K562 (cell line): ENCODE data around the gene FAM120B.

Source experiments
- AFF1 ChIP-seq, 2 experiments: fragments of 450-650 bp; IDR thresholded peaks; 2 replicates each; pipeline ENCODE4 v1.6.1; 2018; ENCODE audit warnings: mild to moderate bottlenecking in 2 of 2, low read depth in 1 of 2; ENCODE audit not compliant: partially characterized antibody in 2 of 2
- ATF1 ChIP-seq, 2 experiments: fragments of 450-650 bp in 1 of 2; IDR thresholded peaks; 2 replicates each; pipeline ENCODE4 v1.6.1; 2016; ENCODE audit warnings: missing compliant biosample characterization in 1 of 2, missing genetic modification characterization in 1 of 2
- CHD4 ChIP-seq: fragments of 200-600 bp; sonication (generic); IDR thresholded peaks from 3 replicates; pipeline ENCODE4 v1.6.1; 2012; ENCODE audit warnings: low read depth, mild to moderate bottlenecking, mixed read lengths, low read length, inconsistent platforms; ENCODE audit not compliant: insufficient read depth, insufficient replicate concordance, poor library complexity, severe bottlenecking
- CTCF ChIP-seq, 3 experiments: IDR thresholded peaks in 2 of 3; conservative IDR thresholded peaks in 1 of 3; 2 replicates each; pipeline ENCODE4 v1.5.1; 2011 to 2012; ENCODE audit warnings: low read length in 3 of 3, mild to moderate bottlenecking in 3 of 3, control low read depth in 2 of 3, improper control_type of control experiment in 1 of 3, inconsistent platforms in 1 of 3, low read depth in 1 of 3, mixed read lengths in 1 of 3, moderate library complexity in 1 of 3; ENCODE audit not compliant: insufficient read depth in 2 of 3
- EZH2 ChIP-seq: IDR thresholded peaks from 2 replicates; pipeline ENCODE4 v1.6.1; 2012; ENCODE audit warnings: low read depth, mild to moderate bottlenecking, inconsistent platforms, low read length, borderline replicate concordance
- GABPA ChIP-seq: fragments of 200-800 bp; sonication (Bioruptor generic); conservative IDR thresholded peaks from 2 replicates; pipeline ENCODE4 v1.6.1; 2016; ENCODE audit warnings: low read depth, missing genetic modification characterization, missing compliant biosample characterization
- GMEB1 ChIP-seq: fragments of 250-450 bp; sonication (Bioruptor Pico); IDR thresholded peaks from 2 replicates; pipeline ENCODE4 v1.4.0; 2020; ENCODE audit warnings: mild to moderate bottlenecking
- NRF1 ChIP-seq, 2 experiments: fragments of 450-650 bp; IDR thresholded peaks in 1 of 2; conservative IDR thresholded peaks in 1 of 2; 2 replicates each; pipeline ENCODE4 v1.6.1; 2014; ENCODE audit warnings: mild to moderate bottlenecking in 2 of 2
- POLR2H ChIP-seq: IDR thresholded peaks from 2 replicates; pipeline ENCODE4 v1.6.1; 2016; ENCODE audit warnings: missing genetic modification characterization, low read depth, mild to moderate bottlenecking, control low read depth, missing compliant biosample characterization, moderate library complexity
- RAD21 ChIP-seq, 2 experiments: fragments of 250-450 bp in 1 of 2; fragments of 450-650 bp in 1 of 2; sonication (Bioruptor Pico) in 1 of 2; formaldehyde crosslinking in 1 of 2; IDR thresholded peaks in 1 of 2; conservative IDR thresholded peaks in 1 of 2; 2 replicates each; pipeline versions ENCODE4 v1.4.0 to v1.8.0; 2020 to 2022; ENCODE audit warnings: mild to moderate bottlenecking in 2 of 2, moderate library complexity in 1 of 2
- TBL1XR1 ChIP-seq, 2 experiments: IDR thresholded peaks; 2 replicates each; pipeline ENCODE4 v1.6.1; 2012; ENCODE audit warnings: improper control_type of control experiment in 2 of 2, low read length in 2 of 2, mild to moderate bottlenecking in 1 of 2
- TOE1 ChIP-seq, 2 experiments: fragments of 450-650 bp in 1 of 2; sonication (generic) in 1 of 2; formaldehyde crosslinking in 1 of 2; IDR thresholded peaks; 2 replicates each; pipeline versions ENCODE4 v1.7.1 to v1.8.0; 2016 to 2022; ENCODE audit warnings: borderline replicate concordance in 2 of 2, mild to moderate bottlenecking in 2 of 2, antibody characterized with exemption in 1 of 2, inconsistent platforms in 1 of 2, low read depth in 1 of 2, missing genetic modification reagents in 1 of 2, moderate library complexity in 1 of 2
- USF1 ChIP-seq: sonication (generic); formaldehyde crosslinking; IDR thresholded peaks from 2 replicates; pipeline ENCODE4 v1.9.0; 2022; ENCODE audit warnings: mild to moderate bottlenecking, missing genetic modification reagents

GRCh38 chr6:170444811-170445211 lies 138.3 kb downstream of the FAM120B start:
- TF ChIP-seq POLR2H (tag) (no peak), ATF1 (CRISPR knock-in tag; IDR thresholded peaks at IDR 0.05) (no peak), ATF1 (tag; IDR thresholded peaks at IDR 0.05) (no peak), NRF1 (conservative IDR thresholded peaks at IDR 0.05 in 1 of 2, IDR thresholded peaks at IDR 0.05 in 1 of 2) (no peak), USF1 (no peak), GABPA (tag) (no peak), TOE1 (IDR thresholded peaks at IDR 0.05; ENCODE audit: borderline replicate concordance) (no peak), TOE1 (CRISPR knock-in tag; IDR thresholded peaks at IDR 0.05; ENCODE audit: borderline replicate concordance, low read depth) (no peak), CTCF (IDR thresholded peaks at IDR 0.05 in 2 of 3, conservative IDR thresholded peaks at IDR 0.05 in 1 of 3; ENCODE audit: insufficient read depth in 2 of 3, low read depth in 1 of 3, low read length in 3 of 3) (no peak), RAD21 (CRISPR knock-in tag; conservative IDR thresholded peaks at IDR 0.05 in 1 of 2, IDR thresholded peaks at IDR 0.05 in 1 of 2) (no peak), CHD4 (no peak), TBL1XR1 (IDR thresholded peaks at IDR 0.05; ENCODE audit: low read length in 2 of 2) (no peak), EZH2 (no peak), GMEB1 (no peak), AFF1 (IDR thresholded peaks at IDR 0.05; ENCODE audit: low read depth in 1 of 2, partially characterized antibody in 2 of 2) (no peak)
